GM21390 (cell line): ENCODE results near the gene PPP1R14C.

Experiments used
- ATAC-seq: cut with Tn5 transposase; IDR thresholded peaks from one replicate; pipeline ENCODE4 v1.9.1; 2021; ENCODE audit not compliant: unreplicated experiment

PPP1R14C gene

DNA sequence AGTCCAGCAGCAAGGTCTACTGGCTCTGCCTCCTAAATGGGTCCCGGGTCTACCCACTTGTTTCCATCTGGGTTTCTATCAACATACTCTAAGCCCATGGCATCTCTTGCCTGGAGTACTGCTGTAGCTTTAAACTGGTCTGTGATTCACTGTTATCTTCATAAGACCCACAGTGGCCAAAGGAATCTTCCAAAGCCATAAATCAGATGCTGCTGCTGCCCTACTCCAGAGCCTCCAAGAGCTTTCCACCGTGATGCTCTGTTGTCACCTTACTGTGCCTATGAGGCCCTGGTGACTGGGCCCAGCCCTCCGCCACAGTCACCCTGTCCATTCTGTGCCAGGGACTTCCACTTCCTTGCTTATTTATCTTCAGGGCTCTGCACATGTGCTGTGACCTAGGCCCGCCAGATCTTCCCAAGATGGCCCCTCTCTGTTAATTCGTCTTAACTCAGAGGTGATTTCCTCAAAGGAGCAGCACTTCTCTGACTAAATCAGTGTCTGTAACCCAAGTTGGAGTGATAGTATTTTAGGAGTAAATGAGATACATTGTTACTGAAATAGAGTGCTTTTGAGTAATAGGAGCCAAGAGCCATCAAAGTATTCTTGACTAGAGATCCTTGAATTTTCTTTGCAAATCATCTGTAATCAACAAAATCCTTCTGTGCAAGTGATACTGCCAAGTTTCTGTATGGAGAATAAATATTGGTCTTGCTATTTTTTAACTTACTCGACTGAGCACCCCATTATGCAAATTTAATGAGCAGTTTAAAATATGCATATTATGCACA is 102.5 kb downstream of the PPP1R14C start:
- no peak for ATAC-seq

DNA sequence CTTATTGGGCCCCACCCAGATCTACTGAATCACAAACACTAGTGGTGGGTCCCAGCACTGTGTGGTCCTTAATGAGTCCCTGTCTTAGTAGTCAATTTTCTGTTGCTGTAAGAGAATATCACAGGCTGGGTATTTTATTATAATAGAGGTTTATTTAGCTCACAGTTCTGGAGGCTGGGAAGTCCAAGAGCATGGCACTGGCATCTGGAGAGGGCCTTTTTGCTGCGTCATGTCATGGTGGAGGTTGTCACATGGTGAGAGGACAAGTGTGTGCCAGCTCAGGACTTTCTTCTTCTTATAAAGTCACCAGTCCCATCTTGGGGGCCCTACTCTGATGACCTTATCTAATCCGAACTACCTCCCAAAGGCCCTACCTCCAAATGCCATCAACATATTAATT is 105.0 kb downstream of the PPP1R14C start:
- ATAC-seq, result no peak

- no peak for ATAC-seq
Measured at GRCh38 chr6:150248300-150248699, 105.5 kb downstream of the PPP1R14C start.

- ATAC-seq, result no peak
Measured at GRCh38 chr6:150249261-150249660, 106.4 kb downstream of the PPP1R14C start.

DNA sequence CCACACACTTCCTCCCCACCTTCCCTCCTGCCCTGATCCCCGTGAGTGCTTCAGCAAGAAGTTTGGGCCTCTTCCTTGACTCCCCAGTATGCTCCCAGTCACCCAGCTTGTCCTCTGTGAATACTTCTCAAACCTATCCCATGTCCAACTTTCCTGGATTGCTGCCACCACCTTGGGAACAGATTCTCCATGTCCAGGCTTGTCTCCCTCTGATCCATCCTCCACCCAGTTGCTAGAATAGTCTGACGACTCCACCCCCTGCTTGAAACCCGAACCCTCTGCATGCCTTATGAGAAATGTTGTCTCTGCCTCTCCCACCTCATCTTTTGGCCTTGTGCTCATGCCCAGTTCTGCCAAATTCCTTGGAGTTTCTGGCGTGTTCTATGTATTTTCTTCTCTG is 108.0 kb downstream of the PPP1R14C start:
- ATAC-seq, result no peak

DNA sequence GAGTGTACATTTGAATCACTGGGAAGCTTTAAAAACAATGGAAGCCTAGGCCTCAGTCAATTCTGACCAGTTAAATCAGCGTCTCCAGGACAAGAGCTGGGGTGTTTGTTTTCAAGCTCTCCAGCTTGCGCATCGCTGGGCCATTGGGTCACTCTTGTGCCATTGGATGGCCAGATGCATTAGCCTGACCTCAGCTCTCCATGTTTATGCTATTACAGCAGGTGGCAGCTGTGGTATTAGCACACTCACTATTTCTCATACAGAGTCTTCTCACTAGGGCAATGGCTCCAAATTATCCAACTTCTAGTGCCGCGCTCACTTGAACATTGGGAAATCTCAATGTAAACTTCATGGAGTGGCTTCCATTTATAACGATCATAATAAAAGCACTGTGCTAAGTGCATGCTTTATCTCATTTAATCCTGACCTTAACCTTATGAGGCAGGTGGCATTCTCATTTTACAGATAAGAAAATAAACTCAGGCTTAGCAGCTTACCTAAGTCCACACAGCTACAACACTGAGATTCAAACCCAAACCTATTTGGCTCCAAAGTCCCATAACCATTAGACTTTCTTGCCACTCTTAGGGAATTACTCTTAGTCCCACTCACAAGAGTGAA is 108.8 kb downstream of the PPP1R14C start:
- ATAC-seq, result no peak

DNA sequence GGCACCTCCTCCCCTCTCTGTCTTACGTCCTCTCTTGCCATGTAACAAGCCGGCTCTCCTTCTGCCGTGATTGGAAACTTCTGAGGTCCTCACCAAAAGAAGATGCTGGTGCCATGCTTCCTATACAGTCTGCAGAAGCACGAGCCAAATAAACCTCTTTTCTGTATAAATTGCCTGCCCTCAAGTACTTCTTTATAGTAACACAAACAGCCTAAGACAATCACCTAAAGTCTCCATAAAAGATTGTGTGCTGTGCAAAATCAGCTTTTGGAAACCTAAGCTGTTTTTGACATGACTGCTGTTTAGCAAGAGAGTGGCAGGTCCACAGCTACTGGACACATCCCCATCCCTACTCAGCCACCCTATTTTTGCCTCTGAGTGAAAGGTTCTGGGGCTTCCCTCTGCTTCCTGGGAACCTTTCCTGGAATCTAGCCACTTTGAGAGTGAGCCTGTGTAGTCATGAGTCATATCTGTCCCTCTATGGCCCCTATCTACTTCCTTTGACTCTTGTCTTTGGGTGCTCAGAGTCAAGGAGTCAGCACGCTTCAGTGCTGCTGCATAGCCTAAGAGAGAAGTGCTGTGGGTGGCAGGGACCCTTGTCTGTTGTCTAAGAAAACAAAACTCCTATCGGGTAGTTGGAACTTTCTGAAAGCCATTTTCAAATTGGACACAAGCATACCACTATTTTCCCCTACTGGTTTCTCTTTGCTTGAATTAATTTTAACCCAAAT is 110.0 kb downstream of the PPP1R14C start:
- no peak for ATAC-seq

GRCh38 chr6:150253489-150253888 is 110.6 kb downstream of the PPP1R14C start:
- ATAC-seq, result no peak

DNA sequence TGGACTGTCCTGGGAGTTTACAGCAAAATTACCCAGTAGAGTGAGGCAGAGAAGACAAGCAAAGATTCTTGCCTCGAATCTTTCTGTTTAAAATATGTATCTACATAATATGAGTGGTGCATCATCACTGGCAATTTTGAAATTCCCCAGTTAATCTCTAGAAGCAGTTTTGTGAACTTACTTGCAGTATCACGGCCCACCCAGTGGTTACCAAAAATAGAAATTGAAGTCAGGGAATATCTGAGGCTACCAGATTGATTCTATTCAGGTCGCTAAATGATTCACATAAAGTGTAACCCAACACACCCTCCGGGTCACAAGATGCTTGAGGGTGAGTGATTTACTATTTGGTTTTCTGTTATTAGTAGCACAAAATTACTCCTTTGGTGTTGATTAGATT is 111.9 kb downstream of the PPP1R14C start:
- ATAC-seq, result no peak

- ATAC-seq, result no peak
Measured at GRCh38 chr6:150255840-150256239, 113.0 kb downstream of the PPP1R14C start.

- no peak for ATAC-seq
Measured at GRCh38 chr6:150256618-150257272, 113.9 kb downstream of the PPP1R14C start.

DNA sequence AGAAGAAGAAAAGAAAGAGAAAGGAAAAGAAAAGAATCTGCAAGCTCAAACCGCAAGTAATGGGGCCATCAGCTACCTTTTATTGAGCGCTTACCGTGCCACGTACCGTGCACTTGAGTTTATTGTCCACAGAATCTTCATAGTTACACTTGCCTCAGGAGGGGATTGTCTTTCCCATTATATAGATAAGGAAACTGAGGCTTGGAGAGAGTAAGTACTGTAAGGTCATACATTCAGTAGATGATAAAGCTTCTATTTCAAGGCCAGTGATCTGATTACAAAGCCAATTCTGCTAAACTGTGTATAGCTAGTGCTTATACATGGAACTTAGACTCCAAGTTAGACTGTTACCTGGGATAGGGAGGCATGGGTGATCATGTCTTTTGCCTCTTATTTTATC is 115.5 kb downstream of the PPP1R14C start:
- ATAC-seq, result no peak

- ATAC-seq, result no peak
Measured at GRCh38 chr6:150260931-150261330, 118.1 kb downstream of the PPP1R14C start.

- no peak for ATAC-seq
Measured at GRCh38 chr6:150261997-150262697, 119.3 kb downstream of the PPP1R14C start.

GRCh38 chr6:150263765-150264404 is 121.0 kb downstream of the PPP1R14C start:
- ATAC-seq, result no peak

DNA sequence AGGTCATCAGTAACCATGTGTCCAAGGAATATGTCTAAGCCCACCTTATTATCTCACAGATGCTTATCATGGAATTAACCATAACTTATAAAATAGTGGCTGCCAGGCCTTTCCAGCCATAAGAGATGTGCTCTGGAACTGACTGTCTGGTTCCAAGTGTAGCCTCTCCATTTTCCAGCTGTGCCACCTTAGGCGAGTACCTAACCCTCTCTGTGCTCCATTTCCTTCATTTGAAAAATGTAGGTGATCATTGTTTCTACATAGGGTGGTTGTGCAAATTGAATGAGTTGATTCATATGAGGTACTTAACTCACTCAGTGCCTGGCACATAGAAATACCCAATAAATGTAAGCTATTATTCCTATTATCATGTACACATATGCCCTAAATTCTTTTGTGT is 123.5 kb downstream of the PPP1R14C start:
- ATAC-seq, result no peak

DNA sequence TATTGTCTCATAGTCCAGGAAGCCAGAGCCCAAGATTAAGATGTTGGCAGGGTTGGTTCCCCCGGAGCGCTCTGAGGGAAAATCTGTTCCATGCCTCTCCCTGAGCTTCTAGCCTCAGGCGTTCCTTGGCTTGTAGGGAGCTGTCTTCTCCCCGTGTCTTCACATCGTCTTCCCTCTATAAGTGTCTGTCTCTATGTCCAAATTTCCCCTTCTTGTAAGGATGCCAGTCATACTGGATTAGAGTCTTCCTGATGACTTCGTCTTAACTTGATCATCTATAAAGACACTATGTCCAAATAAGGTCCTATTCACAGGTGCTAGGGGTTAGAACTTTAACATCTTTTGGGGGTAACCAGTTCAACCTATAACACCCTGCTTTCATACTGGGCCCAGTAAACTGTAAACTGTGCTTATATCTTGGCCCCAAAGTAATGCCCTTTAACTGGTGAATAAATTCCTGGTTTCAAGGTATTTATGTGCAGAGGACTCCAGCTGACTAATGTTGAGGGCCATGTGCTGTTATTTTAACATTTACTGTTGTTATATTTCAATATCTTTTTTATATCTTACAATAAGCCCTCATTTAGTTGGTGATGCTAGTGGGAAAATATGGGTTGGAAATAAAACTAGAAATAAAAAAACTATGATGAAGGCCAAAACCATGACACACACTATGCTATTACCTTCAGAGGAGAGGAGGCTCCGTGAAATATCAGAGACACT is 124.3 kb downstream of the PPP1R14C start:
- ATAC-seq, result no peak

DNA sequence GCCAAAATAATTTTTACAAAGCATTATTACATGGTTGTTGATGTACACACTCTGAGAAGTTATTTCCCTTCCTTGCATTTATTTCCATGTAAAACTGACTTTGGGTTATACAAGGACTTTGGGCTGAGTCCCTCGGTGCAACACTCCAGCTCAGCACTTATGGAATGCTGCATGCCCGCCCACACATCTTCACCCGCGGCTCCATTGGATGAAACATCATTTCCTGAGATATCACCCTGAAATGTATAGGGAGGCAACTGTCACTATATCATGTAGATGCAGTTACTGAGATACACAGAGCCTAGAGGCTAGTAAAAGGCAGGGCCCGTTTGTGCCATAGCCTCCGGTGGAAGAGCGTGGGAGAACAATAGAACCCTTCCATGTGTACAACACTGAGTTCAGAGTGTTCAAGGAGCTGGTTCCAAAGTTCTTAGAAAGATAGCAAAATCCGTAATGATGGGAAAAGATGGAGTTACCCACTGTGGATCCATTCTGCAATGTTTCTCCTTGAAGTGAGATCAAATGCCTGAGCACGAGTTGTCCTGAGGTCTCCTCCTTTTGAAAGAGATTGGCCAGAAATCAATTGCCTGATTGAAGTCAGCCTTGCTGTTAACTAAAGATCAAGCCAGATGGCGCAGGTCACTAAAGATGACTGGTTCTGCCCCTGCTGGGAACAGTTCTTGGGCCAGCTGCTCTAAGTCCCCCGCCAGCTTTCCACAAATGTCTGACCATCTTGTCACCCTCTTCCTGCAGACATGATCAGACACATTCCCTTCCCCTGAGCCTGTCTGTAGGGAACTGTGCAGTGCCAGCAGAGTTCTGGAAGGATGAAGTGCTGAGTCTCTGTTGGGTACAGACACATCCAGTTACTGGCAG is 125.1 kb downstream of the PPP1R14C start:
- ATAC-seq, result no peak
